Measurements from ENCODE around the gene GATAD2A.

GATAD2A gene

GRCh38 chr19:19553670-19554069, 148.2 kb downstream of the GATAD2A start:
- H3K4me3 ChIP-seq (ENCODE audit: low read depth, low read length) = no peak overlapping the region
- DNase-seq (ENCODE audit: low read depth) = no peak
- no peak for TF ChIP-seq CTCF (IDR thresholded peaks at IDR 0.05; ENCODE audit: low read depth, low read length, missing control alignments)
- in situ Hi-C loops (cut with HindIII; ENCODE audit: low sequenced_read_pairs) = no loop called here

GRCh38 chr19:19554074-19555023, 148.9 kb downstream of the GATAD2A start:
- no peak overlapping the region for H3K4me3 ChIP-seq (ENCODE audit: low read depth, low read length)
- DNase-seq (ENCODE audit: low read depth) = peak; percentile 11
- TF ChIP-seq CTCF (IDR thresholded peaks at IDR 0.05; ENCODE audit: low read depth, low read length, missing control alignments) = peak; percentile 87
- in situ Hi-C loops (cut with HindIII; ENCODE audit: low sequenced_read_pairs) = loop anchor here (5.0 kb wide), 1 partner anchor 38 kb away; no protein-coding TSS in a partner anchor

GRCh38 chr19:19558055-19558454, 152.6 kb downstream of the GATAD2A start:
- in situ Hi-C loops (cut with HindIII; ENCODE audit: low sequenced_read_pairs) = loop anchor here (5.0 kb wide), 1 partner anchor 34 kb away; no protein-coding TSS in a partner anchor
- no peak overlapping the region for H3K4me3 ChIP-seq (ENCODE audit: low read depth, low read length)
- DNase-seq (ENCODE audit: low read depth) = no peak
- TF ChIP-seq CTCF (IDR thresholded peaks at IDR 0.05; ENCODE audit: low read depth, low read length, missing control alignments) = no peak

Data from astrocyte of the cerebellum (primary cell).